Fibroblast of lung (primary cell): ENCODE measurements around the gene FHIT. TPM values are rescaled to one million over a fixed set of nuclear protein-coding genes. Genes with fewer than 3 reads are reported as not detected.

Source experiments
- DNase-seq, 2 donors: peaks; one replicate each; pipeline versions ENCODE4 v3.0.0 to v3.0.0-alpha.2; 2010; ENCODE audit warnings: low read depth in 2 of 2
- H2AFZ ChIP-seq: 2 replicates; pipeline ENCODE4 v1.5.1; 2012; ENCODE audit warnings: low read length, control low read depth, inconsistent platforms
- H3K27ac ChIP-seq: 2 replicates; pipeline ENCODE4 v1.5.1; 2011; ENCODE audit warnings: low read length, control low read depth; ENCODE audit not compliant: insufficient read depth
- H3K27me3 ChIP-seq: 2 replicates; pipeline ENCODE4 v1.5.1; 2011; ENCODE audit warnings: mild to moderate bottlenecking, low read length; ENCODE audit not compliant: control insufficient read depth, insufficient read depth
- H3K36me3 ChIP-seq: 2 replicates; pipeline ENCODE4 v1.5.1; 2011; ENCODE audit warnings: low read length; ENCODE audit not compliant: control insufficient read depth, insufficient read depth
- H3K4me1 ChIP-seq: 2 replicates; pipeline ENCODE4 v1.5.1; 2011; ENCODE audit warnings: low read length; ENCODE audit not compliant: control insufficient read depth, insufficient read depth; ENCODE audit errors: extremely low read depth
- H3K4me2 ChIP-seq: 2 replicates; pipeline ENCODE4 v1.5.1; 2011; ENCODE audit warnings: low read length, control low read depth; ENCODE audit not compliant: insufficient read depth; ENCODE audit errors: extremely low read depth
- H3K4me3 ChIP-seq, 4 experiments: fragments of 200-600 bp in 1 of 4; sonication (generic) in 1 of 4; replicated peaks in 1 of 4; 2 replicates each; pipeline ENCODE4 v1.5.1; 2011 to 2016; ENCODE audit warnings: low read length in 4 of 4, low read depth in 3 of 4, mild to moderate bottlenecking in 3 of 4, control low read depth in 2 of 4, inconsistent platforms in 1 of 4, mixed read lengths in 1 of 4; ENCODE audit not compliant: insufficient read depth in 1 of 4; ENCODE audit errors: control extremely low read depth in 1 of 4
- H3K79me2 ChIP-seq: 2 replicates; pipeline ENCODE4 v1.5.1; 2012; ENCODE audit warnings: mild to moderate bottlenecking, low read length, inconsistent platforms; ENCODE audit not compliant: control insufficient read depth, insufficient read depth
- H3K9ac ChIP-seq: 2 replicates; pipeline ENCODE4 v1.5.1; 2011; ENCODE audit warnings: mild to moderate bottlenecking, low read length, control low read depth; ENCODE audit not compliant: insufficient read depth
- H3K9me3 ChIP-seq: 2 replicates; pipeline ENCODE4 v1.5.1; 2012; ENCODE audit warnings: low read depth, low read length; ENCODE audit not compliant: control insufficient read depth, insufficient read depth
- H4K20me1 ChIP-seq: 2 replicates; pipeline ENCODE4 v1.5.1; 2011; ENCODE audit warnings: low read length; ENCODE audit not compliant: control insufficient read depth, insufficient read depth; ENCODE audit errors: extremely low read depth
- EZH2 ChIP-seq: IDR thresholded peaks from 2 replicates; pipeline ENCODE4 v1.5.1; 2012; ENCODE audit warnings: low read length, control low read depth, mild to moderate bottlenecking; ENCODE audit errors: missing control alignments
- polyA plus RNA-seq, 2 donors: library from polyadenylated mRNA; depleted of rRNA in 1 of 2; stranded (reverse) in 1 of 2; unstranded in 1 of 2; fragments of >200 nt; gene quantifications; 2 replicates each; pipeline ENCODE4 v1.2.1, GENCODE V29; 2011 to 2012; ENCODE audit warnings: missing spikeins in 1 of 2
- total RNA-seq: library from RNA; depleted of rRNA; stranded (reverse); fragments of >200 nt; gene quantifications from 2 replicates; pipeline ENCODE4 v1.2.1, GENCODE V29; 2014
- TF ChIP-seq, protein P1 (sequence below), 2 donors: IDR thresholded peaks in 1 of 2; conservative IDR thresholded peaks in 1 of 2; 1 replicate in 1 of 2; 2 replicates in 1 of 2; pipeline ENCODE4 v1.5.1; 2011 to 2012; ENCODE audit warnings: low read length in 2 of 2, control low read depth in 1 of 2, inconsistent platforms in 1 of 2, low read depth in 1 of 2, mild to moderate bottlenecking in 1 of 2

Gene FHIT
- total and polyA plus RNA-seq, 2 donors (not counting 1 experiment from before 2014, with no cell fraction given): 0.79 to 2.1 TPM

GRCh38 chr3:61172203-61172602 is 79.0 kb downstream of the FHIT start:
- no peak overlapping the region for H2AFZ ChIP-seq
- no peak overlapping the region for H3K9ac ChIP-seq
- no peak overlapping the region for H3K4me3 ChIP-seq
- H3K36me3 ChIP-seq: no peaks in the 10 kb centered on the region
- H3K79me2 ChIP-seq: no peaks in the 10 kb centered on the region
- H4K20me1 ChIP-seq: no peaks in the 10 kb centered on the region
- no peaks in the 10 kb centered on the region for H3K4me1 ChIP-seq
- no peaks in the 10 kb centered on the region for H3K27me3 ChIP-seq
- no peak overlapping the region for H3K27ac ChIP-seq
- no peak for TF ChIP-seq EZH2
- TF ChIP-seq, protein P1, sequence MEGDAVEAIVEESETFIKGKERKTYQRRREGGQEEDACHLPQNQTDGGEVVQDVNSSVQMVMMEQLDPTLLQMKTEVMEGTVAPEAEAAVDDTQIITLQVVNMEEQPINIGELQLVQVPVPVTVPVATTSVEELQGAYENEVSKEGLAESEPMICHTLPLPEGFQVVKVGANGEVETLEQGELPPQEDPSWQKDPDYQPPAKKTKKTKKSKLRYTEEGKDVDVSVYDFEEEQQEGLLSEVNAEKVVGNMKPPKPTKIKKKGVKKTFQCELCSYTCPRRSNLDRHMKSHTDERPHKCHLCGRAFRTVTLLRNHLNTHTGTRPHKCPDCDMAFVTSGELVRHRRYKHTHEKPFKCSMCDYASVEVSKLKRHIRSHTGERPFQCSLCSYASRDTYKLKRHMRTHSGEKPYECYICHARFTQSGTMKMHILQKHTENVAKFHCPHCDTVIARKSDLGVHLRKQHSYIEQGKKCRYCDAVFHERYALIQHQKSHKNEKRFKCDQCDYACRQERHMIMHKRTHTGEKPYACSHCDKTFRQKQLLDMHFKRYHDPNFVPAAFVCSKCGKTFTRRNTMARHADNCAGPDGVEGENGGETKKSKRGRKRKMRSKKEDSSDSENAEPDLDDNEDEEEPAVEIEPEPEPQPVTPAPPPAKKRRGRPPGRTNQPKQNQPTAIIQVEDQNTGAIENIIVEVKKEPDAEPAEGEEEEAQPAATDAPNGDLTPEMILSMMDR (conservative IDR thresholded peaks at IDR 0.05 in 1 of 2, IDR thresholded peaks at IDR 0.05 in 1 of 2; ENCODE audit: low read depth in 1 of 2, low read length in 2 of 2): no peak
- no peak for DNase-seq
- no peaks in the 10 kb centered on the region for H3K9me3 ChIP-seq
- no peak overlapping the region for H3K4me2 ChIP-seq

DNA sequence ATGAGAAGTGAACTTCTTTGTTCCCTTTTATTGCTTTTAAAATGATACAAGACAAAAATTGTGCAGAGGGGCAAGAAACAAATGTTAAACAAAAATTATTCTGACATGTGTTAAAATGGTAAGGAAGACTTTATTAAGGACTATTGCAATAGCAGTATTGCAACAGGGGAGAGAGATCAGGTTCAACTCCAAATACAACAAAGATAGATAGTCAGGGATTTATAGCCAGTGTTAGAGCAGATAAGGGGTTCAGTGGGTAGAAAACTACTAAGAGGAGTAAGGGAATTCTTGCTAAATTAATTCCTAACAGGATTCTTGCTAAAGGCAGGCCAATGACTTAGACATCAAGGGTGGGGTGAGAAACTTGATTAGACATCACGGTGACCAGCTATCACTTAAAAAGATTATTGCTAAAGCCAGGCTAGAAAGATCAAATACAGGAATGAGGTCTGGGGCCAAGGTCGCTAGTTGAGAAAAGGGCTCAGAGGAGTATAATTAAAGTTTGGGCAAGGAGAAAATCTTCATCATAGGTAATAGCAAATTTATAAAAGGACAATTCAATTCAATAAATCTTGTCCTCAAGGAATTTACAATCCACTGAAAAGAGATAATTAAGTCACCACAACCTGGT is 81.5 kb downstream of the FHIT start:
- Histone ChIP-seq H3K4me3 (no peak overlapping the region), H3K4me2 (no peak overlapping the region), H2AFZ (no peak overlapping the region), H3K27me3 (no peaks in the 10 kb centered on the region), H3K4me1 (no peaks in the 10 kb centered on the region), H3K36me3 (no peaks in the 10 kb centered on the region), H3K27ac (no peak overlapping the region), H3K79me2 (no peaks in the 10 kb centered on the region), H3K9me3 (no peaks in the 10 kb centered on the region), H3K9ac (no peak overlapping the region), H4K20me1 (no peaks in the 10 kb centered on the region)
- TF ChIP-seq, protein P1 (conservative IDR thresholded peaks at IDR 0.05 in 1 of 2, IDR thresholded peaks at IDR 0.05 in 1 of 2; ENCODE audit: low read depth in 1 of 2, low read length in 2 of 2): no peak
- no peak for TF ChIP-seq EZH2
- DNase-seq: no peak

DNA sequence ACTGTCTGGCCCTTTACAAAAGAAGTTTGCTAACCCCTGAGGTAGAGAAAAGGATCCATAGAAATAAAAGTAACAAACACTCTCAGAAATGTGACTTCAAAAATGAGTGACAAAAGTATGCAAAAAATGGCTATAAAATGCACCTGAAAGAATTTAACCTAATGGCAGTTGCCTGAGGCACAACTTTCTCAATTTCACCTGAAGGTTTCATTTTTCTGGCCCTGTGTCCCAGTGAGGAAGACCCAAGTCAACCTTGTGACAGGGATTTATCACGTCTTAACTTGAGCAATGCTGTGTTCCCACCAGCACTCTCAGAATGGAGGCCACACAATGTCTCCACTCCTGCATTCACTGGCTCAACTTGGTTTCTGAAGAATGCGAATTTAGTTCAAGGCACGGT is 83.0 kb downstream of the FHIT start:
- Histone ChIP-seq H2AFZ (no peak overlapping the region), H3K36me3 (no peaks in the 10 kb centered on the region), H3K27me3 (no peaks in the 10 kb centered on the region), H3K4me3 (no peak overlapping the region), H3K27ac (no peak overlapping the region), H3K4me1 (no peaks in the 10 kb centered on the region), H3K9me3 (no peaks in the 10 kb centered on the region), H4K20me1 (no peaks in the 10 kb centered on the region), H3K9ac (no peak overlapping the region), H3K79me2 (no peaks in the 10 kb centered on the region), H3K4me2 (no peak overlapping the region)
- DNase-seq: no peak
- no peak for TF ChIP-seq EZH2
- TF ChIP-seq, protein P1 (conservative IDR thresholded peaks at IDR 0.05 in 1 of 2, IDR thresholded peaks at IDR 0.05 in 1 of 2; ENCODE audit: low read depth in 1 of 2, low read length in 2 of 2): no peak
